GM19193 (cell line): ENCODE data around the gene SLC35E3.
A peak's percentile ranks its signal among the peaks of the same experiment; 100 is the strongest.

Source experiments
- POLR2A ChIP-seq: IDR thresholded peaks from 4 replicates; pipeline ENCODE4 v1.6.1; 2011; ENCODE audit not compliant: insufficient read depth, insufficient read length; ENCODE audit errors: extremely low read depth

The SLC35E3 gene

GRCh38 chr12:68745904-68746571 is at the start of gene SLC35E3:
SLC35E3 (plus strand) TSS chr12:68746176; CDS start chr12:68746378, 202 bp downstream.
- peak; percentile 86 for TF ChIP-seq POLR2A

GRCh38 chr12:68699486-68699885 is 46.5 kb upstream of the SLC35E3 start:
- TF ChIP-seq POLR2A: no peak

- no peak for TF ChIP-seq POLR2A
Observed at GRCh38 chr12:68727776-68728175, 18.2 kb upstream of the SLC35E3 start.

- no peak for TF ChIP-seq POLR2A
Observed at GRCh38 chr12:68733661-68734071, 12.3 kb upstream of the SLC35E3 start.

GRCh38 chr12:68739891-68740290 is 6.1 kb upstream of the SLC35E3 start:
- no peak for TF ChIP-seq POLR2A

GRCh38 chr12:68743356-68743755 is 2.6 kb upstream of the SLC35E3 start:
- TF ChIP-seq POLR2A: no peak

GRCh38 chr12:68745376-68745903 is 536 bp upstream of the SLC35E3 start:
- no peak for TF ChIP-seq POLR2A

- TF ChIP-seq POLR2A: no peak
Observed at GRCh38 chr12:68746572-68747180, 700 bp downstream of the SLC35E3 start.

- no peak for TF ChIP-seq POLR2A
Observed at GRCh38 chr12:68749443-68749842, 3.5 kb downstream of the SLC35E3 start.

- TF ChIP-seq POLR2A: no peak
Observed at GRCh38 chr12:68749861-68750260, 3.9 kb downstream of the SLC35E3 start.

- no peak for TF ChIP-seq POLR2A
Observed at GRCh38 chr12:68750506-68750905, 4.5 kb downstream of the SLC35E3 start.

GRCh38 chr12:68755536-68756243 is 9.7 kb downstream of the SLC35E3 start:
- no peak for TF ChIP-seq POLR2A

GRCh38 chr12:68759852-68760251 is 13.9 kb downstream of the SLC35E3 start:
- TF ChIP-seq POLR2A: no peak

- TF ChIP-seq POLR2A: no peak
Observed at GRCh38 chr12:68760806-68761441, 14.9 kb downstream of the SLC35E3 start.

GRCh38 chr12:68761442-68761812 is 15.5 kb downstream of the SLC35E3 start:
- no peak for TF ChIP-seq POLR2A
